ENCODE data around the gene USP16.
A peak's percentile ranks its signal among the peaks of the same experiment; 100 is the strongest.

Gene USP16

GRCh38 chr21:29033871-29034270 is 9.4 kb downstream of the USP16 start:
- DNase-seq = no peak

GRCh38 chr21:29034678-29035077 is 10.2 kb downstream of the USP16 start:
- no peak for DNase-seq

- no peak for DNase-seq
Observed at GRCh38 chr21:29052224-29052623, 27.8 kb downstream of the USP16 start.

- DNase-seq = no peak
Observed at GRCh38 chr21:29053011-29053553, 28.6 kb downstream of the USP16 start.

GRCh38 chr21:29053656-29054055 is 29.2 kb downstream of the USP16 start:
- DNase-seq = no peak

GRCh38 chr21:29055080-29055479 is 30.6 kb downstream of the USP16 start:
- no peak for DNase-seq

GRCh38 chr21:29056005-29056404 is 31.5 kb downstream of the USP16 start:
- DNase-seq = no peak

GRCh38 chr21:29056538-29057050 is 32.1 kb downstream of the USP16 start:
- no peak for DNase-seq

- DNase-seq = no peak
Observed at GRCh38 chr21:29064850-29065481, 40.5 kb downstream of the USP16 start.

- no peak for DNase-seq
Observed at GRCh38 chr21:29072873-29073221, 48.4 kb downstream of the USP16 start.

- peak; percentile 98 to 99 (median 98) for DNase-seq
Observed at GRCh38 chr21:29073222-29074006, 48.9 kb downstream of the USP16 start, which contains the start of gene CCT8. Gene CCT8, minus strand, starts transcription at chr21:29073648. Its CDS starts 58 bp downstream, at chr21:29073590.

GRCh38 chr21:29074007-29074376 is 49.5 kb downstream of the USP16 start:
- DNase-seq = no peak

GRCh38 chr21:29074783-29075182 is 50.3 kb downstream of the USP16 start:
- DNase-seq = no peak

GRCh38 chr21:29075706-29076466 is 51.4 kb downstream of the USP16 start:
- no peak for DNase-seq

- DNase-seq = peak; percentile 53 to 78 (median 64)
Observed at GRCh38 chr21:29076731-29077640, 52.5 kb downstream of the USP16 start.

GRCh38 chr21:29077651-29078090 is 53.2 kb downstream of the USP16 start:
- DNase-seq = peak in 1 of 5 donors; percentile 44

- peak in 1 of 5 donors; percentile 65 for DNase-seq
Observed at GRCh38 chr21:29078869-29079767, 54.6 kb downstream of the USP16 start.

GRCh38 chr21:29080454-29080941 is 56.0 kb downstream of the USP16 start:
- DNase-seq = no peak

- DNase-seq = no peak
Observed at GRCh38 chr21:29082046-29082815, 57.8 kb downstream of the USP16 start.

- DNase-seq = no peak
Observed at GRCh38 chr21:29083306-29083705, 58.8 kb downstream of the USP16 start.
